Measurements from ENCODE around the gene PTGDR2.

Gene PTGDR2

DNA sequence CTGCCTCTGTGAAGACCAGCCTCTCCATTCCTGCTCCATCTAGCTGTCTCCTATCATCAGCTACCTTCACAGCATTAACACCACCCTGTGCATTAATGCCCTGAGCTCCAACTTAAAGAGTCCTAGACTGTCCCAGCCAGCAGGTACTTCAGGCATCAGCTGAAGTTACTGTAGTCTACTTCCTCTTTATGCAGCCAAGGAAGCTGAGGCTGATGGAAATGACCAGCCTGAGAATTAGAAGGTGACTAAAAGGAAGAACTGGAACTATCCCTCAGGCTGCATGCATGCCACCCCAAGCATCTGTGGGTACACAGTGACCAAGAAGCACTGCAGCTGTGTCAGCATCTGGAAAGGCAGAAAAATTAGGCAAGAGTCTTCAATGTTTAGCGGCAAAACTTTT, 42.4 kb downstream of the PTGDR2 start:
- no peak overlapping the region for H3K4me3 ChIP-seq (ENCODE audit: low read depth, low read length)

DNA sequence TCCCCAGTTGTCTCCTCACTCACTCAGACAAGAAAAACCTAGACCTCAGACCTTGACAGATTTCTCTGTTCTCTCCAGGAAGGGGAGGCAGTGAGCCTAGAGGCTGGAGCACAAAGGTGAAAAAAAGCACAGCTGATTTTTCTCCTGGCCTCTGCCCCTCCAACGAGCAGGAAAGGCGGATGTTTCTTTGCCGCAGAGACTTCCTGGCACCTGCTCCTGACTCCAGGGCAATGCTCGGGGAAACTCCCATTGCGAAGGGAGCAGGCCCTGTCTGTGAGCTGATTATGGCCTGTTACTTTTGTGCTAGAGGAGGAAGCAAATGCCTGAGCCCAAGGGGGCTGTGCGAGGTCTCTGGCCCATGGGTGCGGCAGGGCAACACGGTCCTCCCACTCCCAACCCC, 45.2 kb downstream of the PTGDR2 start:
- H3K4me3 ChIP-seq (ENCODE audit: low read depth, low read length): no peak overlapping the region

DNA sequence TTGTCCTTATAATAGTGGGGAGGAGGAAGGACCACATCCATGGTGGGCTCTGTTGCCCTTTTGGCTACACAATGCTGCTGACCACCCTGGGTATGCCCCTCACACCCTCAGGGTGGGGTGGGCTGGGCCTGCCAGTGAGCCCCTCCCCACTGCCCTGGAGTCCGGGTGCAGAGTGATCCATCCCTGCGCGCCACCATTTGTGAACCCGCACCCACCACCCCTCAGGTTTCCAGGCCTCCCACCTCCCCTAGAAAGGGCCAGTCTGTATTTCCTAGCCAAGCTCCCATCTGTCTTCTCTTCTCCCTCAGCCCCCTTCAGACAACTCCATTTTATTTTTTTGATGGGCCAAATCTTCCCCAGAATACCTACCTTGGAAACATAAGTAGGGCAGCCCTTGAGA, 45.6 kb downstream of the PTGDR2 start:
- H3K4me3 ChIP-seq (ENCODE audit: low read depth, low read length): no peak overlapping the region

DNA sequence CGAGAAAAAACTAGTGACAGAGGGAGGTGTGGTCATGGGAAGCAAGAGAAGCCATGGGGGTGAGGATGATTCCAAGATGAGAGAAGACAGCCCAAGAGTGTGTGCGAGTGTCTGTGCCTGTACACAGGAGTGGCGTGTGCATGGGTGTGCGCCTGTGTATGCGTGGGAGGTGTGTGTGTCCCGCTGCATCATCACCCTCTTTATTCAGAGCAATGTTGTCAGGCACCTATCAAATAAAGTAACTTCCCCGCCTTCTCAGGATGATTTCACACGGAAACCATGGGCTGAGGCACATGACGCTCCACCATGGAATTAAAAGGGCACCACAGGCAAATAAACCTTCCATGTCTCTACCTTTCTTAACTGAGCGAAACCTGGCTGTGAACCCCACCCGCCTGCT, 46.1 kb downstream of the PTGDR2 start:
- no peak overlapping the region for H3K4me3 ChIP-seq (ENCODE audit: low read depth, low read length)

- no peak overlapping the region for H3K4me3 ChIP-seq (ENCODE audit: low read depth, low read length)
Observed at GRCh38 chr11:60809249-60809648, 46.5 kb downstream of the PTGDR2 start.

GRCh38 chr11:60803273-60803936, 52.3 kb downstream of the PTGDR2 start:
- H3K4me3 ChIP-seq (ENCODE audit: low read depth, low read length): no peak overlapping the region

DNA sequence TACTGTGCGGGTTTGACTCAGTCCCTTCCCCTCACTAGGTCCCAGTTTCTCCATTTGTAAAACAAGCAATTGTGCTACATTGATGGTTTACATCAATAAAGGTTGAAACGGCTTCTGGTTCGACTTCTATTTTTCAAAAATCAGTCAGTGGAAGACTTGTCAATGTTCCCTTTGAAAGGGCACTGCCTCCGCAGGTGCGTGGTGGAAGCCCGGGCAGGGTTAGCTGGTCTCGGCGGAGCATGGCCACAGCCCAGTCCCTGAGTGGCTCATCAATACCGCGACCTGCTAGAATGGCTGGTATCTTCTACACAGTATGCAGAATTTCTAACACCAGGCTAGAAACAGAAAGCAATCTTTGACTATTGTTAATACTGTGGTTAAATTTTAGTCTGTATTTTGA, 54.6 kb downstream of the PTGDR2 start:
- H3K4me3 ChIP-seq (ENCODE audit: low read depth, low read length): no peak overlapping the region

Measured in iPS-11a (cell line).